ENCODE data around the gene AKAP3.

The AKAP3 gene

DNA sequence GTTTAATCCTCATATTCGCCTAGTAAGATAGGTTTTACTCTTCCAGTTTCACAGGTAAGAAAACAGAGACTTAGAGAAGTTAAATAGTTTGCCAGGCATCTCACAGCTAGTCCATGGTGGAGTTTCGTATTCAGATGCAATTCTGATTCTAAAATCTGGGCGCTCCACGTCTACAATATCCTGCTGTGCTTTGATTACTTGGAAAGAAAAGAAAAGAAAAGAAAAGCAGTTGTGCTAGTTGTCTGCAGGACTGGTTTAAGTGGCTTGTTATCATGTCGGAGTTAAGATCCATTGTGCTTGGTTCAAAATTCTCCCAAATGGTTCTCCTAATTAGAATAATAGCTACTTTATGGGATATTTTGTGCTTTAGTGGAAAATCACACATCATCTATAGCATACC lies 18.6 kb downstream of the AKAP3 start:
- Mint-ChIP-seq H3K4me1 (no peaks in the 10 kb centered on the region), H3K36me3 (ENCODE audit: insufficient read depth) (no peaks in the 10 kb centered on the region), H3K9me3 (no peaks in the 10 kb centered on the region), H3K4me3 (no peak overlapping the region), H3K27me3 (peaks cover 34% of the 10 kb centered on the region), H3K27ac (ENCODE audit: low read depth) (no peak overlapping the region)
- ATAC-seq (replicated peaks; ENCODE audit: extremely low read depth, poor library complexity, severe bottlenecking) (no peak), DNase-seq (ENCODE audit: low spot score in 2 of 2) (no peak)

DNA sequence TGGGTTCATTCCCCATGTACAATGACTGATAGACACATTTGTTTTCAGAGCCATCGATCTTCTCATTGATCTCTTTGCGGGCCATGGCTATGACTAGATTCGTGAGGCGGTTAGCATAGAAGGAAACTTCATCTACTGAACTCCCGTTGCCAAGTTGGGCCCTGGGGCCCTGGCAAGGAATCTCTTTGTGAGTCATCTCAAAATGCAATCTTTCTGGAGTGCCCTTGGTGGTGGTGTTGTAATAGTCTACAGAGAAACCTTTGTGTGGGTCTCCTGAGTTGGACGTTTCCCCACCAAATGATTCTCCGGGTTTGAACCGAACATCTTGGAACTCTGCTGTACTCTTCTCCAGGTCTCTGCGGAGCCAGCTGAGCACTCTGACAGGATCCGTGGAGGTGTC lies 20.4 kb downstream of the AKAP3 start:
- no peak for DNase-seq (ENCODE audit: low spot score in 2 of 2)
- peaks cover 28% of the 10 kb centered on the region for H3K27me3 Mint-ChIP-seq
- H3K4me3 Mint-ChIP-seq: no peak overlapping the region
- H3K27ac Mint-ChIP-seq (ENCODE audit: low read depth): no peak overlapping the region
- H3K9me3 Mint-ChIP-seq: no peaks in the 10 kb centered on the region
- no peaks in the 10 kb centered on the region for H3K4me1 Mint-ChIP-seq
- no peaks in the 10 kb centered on the region for H3K36me3 Mint-ChIP-seq (ENCODE audit: insufficient read depth)
- ATAC-seq (replicated peaks; ENCODE audit: extremely low read depth, poor library complexity, severe bottlenecking): no peak

GRCh38 chr12:4626543-4626942 lies 22.3 kb downstream of the AKAP3 start:
- ATAC-seq (replicated peaks; ENCODE audit: extremely low read depth, poor library complexity, severe bottlenecking): no peak
- no peak for DNase-seq (ENCODE audit: low spot score in 2 of 2)
- H3K9me3 Mint-ChIP-seq: no peaks in the 10 kb centered on the region
- peaks cover 24% of the 10 kb centered on the region for H3K27me3 Mint-ChIP-seq
- no peak overlapping the region for H3K27ac Mint-ChIP-seq (ENCODE audit: low read depth)
- no peaks in the 10 kb centered on the region for H3K4me1 Mint-ChIP-seq
- no peaks in the 10 kb centered on the region for H3K36me3 Mint-ChIP-seq (ENCODE audit: insufficient read depth)
- no peak overlapping the region for H3K4me3 Mint-ChIP-seq

- Mint-ChIP-seq H3K9me3 (no peaks in the 10 kb centered on the region), H3K4me1 (no peaks in the 10 kb centered on the region), H3K27ac (ENCODE audit: low read depth) (no peak overlapping the region), H3K27me3 (peaks cover 6% of the 10 kb centered on the region), H3K4me3 (no peak overlapping the region), H3K36me3 (ENCODE audit: insufficient read depth) (no peaks in the 10 kb centered on the region)
- ATAC-seq (replicated peaks; ENCODE audit: extremely low read depth, poor library complexity, severe bottlenecking): no peak
- no peak for DNase-seq (ENCODE audit: low spot score in 2 of 2)
These were observed 27.3 kb downstream of the AKAP3 start for GRCh38 chr12:4621511-4621910.

- Mint-ChIP-seq H3K4me3 (no peak overlapping the region), H3K27me3 (no peaks in the 10 kb centered on the region), H3K4me1 (no peaks in the 10 kb centered on the region), H3K36me3 (ENCODE audit: insufficient read depth) (peaks cover 23% of the 10 kb centered on the region), H3K9me3 (no peaks in the 10 kb centered on the region), H3K27ac (ENCODE audit: low read depth) (no peak overlapping the region)
- ATAC-seq (replicated peaks; ENCODE audit: extremely low read depth, poor library complexity, severe bottlenecking) (no peak), DNase-seq (ENCODE audit: low spot score in 2 of 2) (no peak)
These were observed 33.2 kb downstream of the AKAP3 start for GRCh38 chr12:4615667-4616066.

- no peak overlapping the region for H3K27ac Mint-ChIP-seq (ENCODE audit: low read depth)
- ATAC-seq (replicated peaks; ENCODE audit: extremely low read depth, poor library complexity, severe bottlenecking) (no peak), DNase-seq (ENCODE audit: low spot score in 2 of 2) (no peak)
- no peaks in the 10 kb centered on the region for H3K9me3 Mint-ChIP-seq
- no peak overlapping the region for H3K4me3 Mint-ChIP-seq
- peaks cover 27% of the 10 kb centered on the region for H3K4me1 Mint-ChIP-seq
- H3K27me3 Mint-ChIP-seq: no peaks in the 10 kb centered on the region
- H3K36me3 Mint-ChIP-seq (ENCODE audit: insufficient read depth): peaks cover 26% of the 10 kb centered on the region
These were observed 38.4 kb downstream of the AKAP3 start for GRCh38 chr12:4610481-4610880.

- Mint-ChIP-seq H3K4me1 (peaks cover 34% of the 10 kb centered on the region), H3K4me3 (no peak overlapping the region), H3K36me3 (ENCODE audit: insufficient read depth) (peaks cover 28% of the 10 kb centered on the region), H3K27me3 (no peaks in the 10 kb centered on the region), H3K9me3 (no peaks in the 10 kb centered on the region), H3K27ac (ENCODE audit: low read depth) (no peak overlapping the region)
- no peak for ATAC-seq (replicated peaks; ENCODE audit: extremely low read depth, poor library complexity, severe bottlenecking)
- DNase-seq (ENCODE audit: low spot score in 2 of 2): no peak
These were observed 39.8 kb downstream of the AKAP3 start for GRCh38 chr12:4609071-4609470.

DNA sequence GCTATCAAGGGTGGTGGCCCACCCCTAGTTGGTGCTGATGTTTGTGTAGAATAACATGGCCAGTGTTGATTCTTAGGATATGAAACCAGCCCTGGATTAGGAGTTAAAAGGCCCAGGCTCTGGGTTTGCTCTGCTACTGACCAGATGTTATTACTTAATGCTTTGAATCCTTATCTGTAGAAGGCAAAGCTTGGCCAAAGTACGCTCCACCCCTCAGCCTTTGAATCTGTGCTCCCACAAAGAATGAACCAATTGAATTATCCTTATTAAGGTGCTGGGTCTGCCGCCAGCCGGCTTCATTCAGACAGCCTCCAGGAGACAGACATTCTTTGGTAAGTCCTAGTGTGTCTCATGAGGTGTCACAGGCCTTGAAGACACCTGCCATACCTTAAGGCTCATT lies 41.8 kb downstream of the AKAP3 start:
- Mint-ChIP-seq H3K9me3 (no peaks in the 10 kb centered on the region), H3K4me1 (peaks cover 34% of the 10 kb centered on the region), H3K36me3 (ENCODE audit: insufficient read depth) (peaks cover 14% of the 10 kb centered on the region), H3K27me3 (peaks cover 18% of the 10 kb centered on the region), H3K4me3 (no peak overlapping the region), H3K27ac (ENCODE audit: low read depth) (peak overlapping the region; percentile 5)
- ATAC-seq (replicated peaks; ENCODE audit: extremely low read depth, poor library complexity, severe bottlenecking) (no peak), DNase-seq (ENCODE audit: low spot score in 2 of 2) (no peak)

DNA sequence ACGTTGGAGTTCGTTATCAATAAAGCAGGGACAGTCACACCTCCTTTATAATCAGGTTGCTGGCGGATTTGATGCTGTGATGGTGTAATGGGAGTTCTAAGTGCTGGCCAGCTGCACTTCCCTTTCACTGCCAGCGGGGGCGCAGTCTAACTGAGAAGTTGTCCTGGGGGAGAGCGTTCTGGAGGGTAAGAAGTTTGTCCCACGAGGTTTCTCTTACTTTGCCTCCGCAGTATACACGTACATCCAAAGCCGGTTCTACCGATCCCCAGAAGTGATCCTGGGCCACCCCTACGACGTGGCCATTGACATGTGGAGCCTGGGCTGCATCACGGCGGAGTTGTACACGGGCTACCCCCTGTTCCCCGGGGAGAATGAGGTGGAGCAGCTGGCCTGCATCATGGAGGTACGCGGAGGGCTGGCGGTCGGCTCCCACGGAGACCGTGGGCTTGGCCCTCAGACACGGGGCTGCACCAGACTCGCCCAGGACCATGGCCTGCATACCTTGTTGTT lies 44.1 kb downstream of the AKAP3 start:
- Mint-ChIP-seq H3K4me1 (peaks cover 31% of the 10 kb centered on the region), H3K27me3 (peaks cover 21% of the 10 kb centered on the region), H3K27ac (ENCODE audit: low read depth) (peak overlapping the region; percentile 92), H3K9me3 (no peaks in the 10 kb centered on the region), H3K36me3 (ENCODE audit: insufficient read depth) (peaks cover 10% of the 10 kb centered on the region), H3K4me3 (peak overlapping the region; percentile 99)
- DNase-seq (ENCODE audit: low spot score in 2 of 2) (peak; percentile 65 to 66), ATAC-seq (replicated peaks; ENCODE audit: extremely low read depth, poor library complexity, severe bottlenecking) (peak; percentile 94)

DNA sequence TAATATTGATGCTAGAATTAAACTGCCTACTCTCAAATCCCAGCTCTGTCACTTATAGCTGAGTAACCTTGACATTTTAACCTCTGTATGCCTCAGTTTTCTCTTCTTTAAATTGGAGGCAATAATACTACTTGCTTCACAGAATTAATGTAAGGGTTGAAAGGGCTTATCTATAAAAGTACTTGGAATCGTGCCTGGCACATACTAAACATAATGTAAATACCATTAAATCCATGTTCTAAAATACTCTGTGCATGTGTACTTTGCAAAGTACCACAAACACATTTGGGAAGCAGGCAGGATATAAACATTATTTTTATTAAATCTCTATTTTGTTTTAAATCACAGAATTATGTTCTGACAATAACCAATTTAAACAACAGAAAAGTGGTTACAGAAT lies 44.9 kb downstream of the AKAP3 start:
- no peaks in the 10 kb centered on the region for H3K9me3 Mint-ChIP-seq
- peaks cover 21% of the 10 kb centered on the region for H3K27me3 Mint-ChIP-seq
- H3K4me3 Mint-ChIP-seq: no peak overlapping the region
- no peak overlapping the region for H3K27ac Mint-ChIP-seq (ENCODE audit: low read depth)
- H3K4me1 Mint-ChIP-seq: peaks cover 26% of the 10 kb centered on the region
- peaks cover 10% of the 10 kb centered on the region for H3K36me3 Mint-ChIP-seq (ENCODE audit: insufficient read depth)
- ATAC-seq (replicated peaks; ENCODE audit: extremely low read depth, poor library complexity, severe bottlenecking) (no peak), DNase-seq (ENCODE audit: low spot score in 2 of 2) (no peak)

- Mint-ChIP-seq H3K36me3 (ENCODE audit: insufficient read depth) (peaks cover 10% of the 10 kb centered on the region), H3K9me3 (no peaks in the 10 kb centered on the region), H3K27ac (ENCODE audit: low read depth) (no peak overlapping the region), H3K4me3 (no peak overlapping the region), H3K4me1 (peaks cover 26% of the 10 kb centered on the region), H3K27me3 (peaks cover 21% of the 10 kb centered on the region)
- DNase-seq (ENCODE audit: low spot score in 2 of 2) (no peak), ATAC-seq (replicated peaks; ENCODE audit: extremely low read depth, poor library complexity, severe bottlenecking) (no peak)
These were observed 45.4 kb downstream of the AKAP3 start for GRCh38 chr12:4603421-4603820.

DNA sequence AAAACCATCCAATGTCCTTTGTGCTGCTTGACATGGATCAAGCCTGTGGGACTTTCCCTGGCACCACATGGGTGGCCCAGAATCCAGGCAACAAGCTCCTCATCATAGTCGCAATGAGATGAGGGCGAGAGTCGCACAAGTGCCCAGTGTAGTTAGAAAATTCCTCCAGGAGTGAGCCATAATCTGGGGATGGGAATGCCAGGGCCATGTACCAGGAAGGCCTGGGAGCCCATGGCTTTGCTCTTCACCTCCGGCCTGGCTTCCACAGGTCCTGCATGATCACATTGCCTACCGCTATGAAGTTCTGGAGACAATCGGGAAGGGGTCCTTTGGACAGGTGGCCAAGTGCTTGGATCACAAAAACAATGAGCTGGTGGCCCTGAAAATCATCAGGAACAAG lies 53.0 kb downstream of the AKAP3 start:
- Mint-ChIP-seq H3K36me3 (ENCODE audit: insufficient read depth) (no peaks in the 10 kb centered on the region), H3K4me1 (no peaks in the 10 kb centered on the region), H3K27me3 (peaks cover 12% of the 10 kb centered on the region), H3K4me3 (no peak overlapping the region), H3K9me3 (no peaks in the 10 kb centered on the region), H3K27ac (ENCODE audit: low read depth) (no peak overlapping the region)
- no peak for ATAC-seq (replicated peaks; ENCODE audit: extremely low read depth, poor library complexity, severe bottlenecking)
- DNase-seq (ENCODE audit: low spot score in 2 of 2): no peak

GRCh38 chr12:4591180-4591687 lies 57.6 kb downstream of the AKAP3 start:
- Mint-ChIP-seq H3K4me3 (no peak overlapping the region), H3K36me3 (ENCODE audit: insufficient read depth) (peaks cover 1% of the 10 kb centered on the region), H3K4me1 (no peaks in the 10 kb centered on the region), H3K9me3 (no peaks in the 10 kb centered on the region), H3K27ac (ENCODE audit: low read depth) (no peak overlapping the region), H3K27me3 (peaks cover 3% of the 10 kb centered on the region)
- ATAC-seq (replicated peaks; ENCODE audit: extremely low read depth, poor library complexity, severe bottlenecking) (no peak), DNase-seq (ENCODE audit: low spot score in 2 of 2) (no peak)

- ATAC-seq (replicated peaks; ENCODE audit: extremely low read depth, poor library complexity, severe bottlenecking) (no peak), DNase-seq (ENCODE audit: low spot score in 2 of 2) (no peak)
- Mint-ChIP-seq H3K27me3 (no peaks in the 10 kb centered on the region), H3K36me3 (ENCODE audit: insufficient read depth) (peaks cover 1% of the 10 kb centered on the region), H3K27ac (ENCODE audit: low read depth) (no peak overlapping the region), H3K9me3 (no peaks in the 10 kb centered on the region), H3K4me3 (no peak overlapping the region), H3K4me1 (no peaks in the 10 kb centered on the region)
These were observed 58.9 kb downstream of the AKAP3 start for GRCh38 chr12:4589941-4590340.

All from central memory CD8-positive, alpha-beta T cell (primary cell).